H1 (cell line): ENCODE results near the gene NHS. TPM values are rescaled to one million over a fixed set of nuclear protein-coding genes. Genes with fewer than 3 reads are reported as not detected.

Experiments used
- CTCF ChIA-PET: fragments of 300-600 bp; sonication (Branson Sonifier 250); formaldehyde crosslinking; loops from one replicate; lab custom pipeline; 2021; ENCODE audit not compliant: partially characterized antibody; lab: Charles Lee
- POLR2A ChIA-PET: fragments of 300-600 bp; sonication (Branson Sonifier 250); formaldehyde crosslinking; loops from one replicate; lab custom pipeline; 2021; ENCODE audit warnings: inconsistent platforms; ENCODE audit not compliant: partially characterized antibody; lab: Charles Lee
- DNase-seq, 2 experiments: peaks; one replicate each; pipeline versions ENCODE4 v3.0.0 to v3.0.0-alpha.2; 2010 to 2022; ENCODE audit warnings: low spot score in 2 of 2, low read depth in 1 of 2, mixed read lengths in 1 of 2
- FAIRE-seq: peaks from 2 replicates; lab custom pipeline; 2011; peaks lifted over from hg19 to GRCh38; lab: Jason Lieb, UNC
- H2AFZ ChIP-seq: 2 replicates; pipeline ENCODE4 v1.8.1; 2012; ENCODE audit warnings: low read length, inconsistent platforms
- H2AK5ac ChIP-seq: 2 replicates; pipeline ENCODE4 v1.6.1; 2013; ENCODE audit warnings: low read depth, low read length
- H2BK120ac ChIP-seq: replicated peaks from 2 replicates; pipeline ENCODE3; 2013; ENCODE audit warnings: low read depth, low read length, inconsistent platforms
- H2BK12ac ChIP-seq: 2 replicates; pipeline ENCODE4 v1.6.1; 2013; ENCODE audit warnings: low read depth, low read length
- H2BK15ac ChIP-seq: 2 replicates; pipeline ENCODE4 v1.6.1; 2013; ENCODE audit warnings: low read length
- H2BK20ac ChIP-seq: 2 replicates; pipeline ENCODE4 v1.6.1; 2013; ENCODE audit warnings: low read length
- H2BK5ac ChIP-seq: 2 replicates; pipeline ENCODE4 v1.6.1; 2013; ENCODE audit warnings: low read depth, low read length
- H3K14ac ChIP-seq: 2 replicates; pipeline ENCODE4 v1.6.1; 2013; ENCODE audit warnings: inconsistent platforms; ENCODE audit not compliant: insufficient read length
- H3K18ac ChIP-seq: 2 replicates; pipeline ENCODE4 v1.6.1; 2013; ENCODE audit warnings: low read length; ENCODE audit errors: extremely low read depth
- H3K23ac ChIP-seq: 2 replicates; pipeline ENCODE4 v1.6.1; 2013; ENCODE audit warnings: inconsistent platforms; ENCODE audit not compliant: insufficient read length
- H3K23me2 ChIP-seq: 2 replicates; pipeline ENCODE4 v1.6.1; 2013; ENCODE audit warnings: low read depth, low read length
- H3K27ac ChIP-seq: 2 replicates; pipeline ENCODE4 v1.6.1; 2011; ENCODE audit warnings: low read depth, low read length, inconsistent platforms
- H3K27me3 ChIP-seq, 4 experiments: replicated peaks in 1 of 4; 1 replicate in 1 of 4; 2 replicates in 3 of 4; pipeline versions ENCODE4 v1.6.1 to v1.8.1; 2011 to 2013; ENCODE audit warnings: low read length in 3 of 4, mild to moderate bottlenecking in 3 of 4, inconsistent platforms in 2 of 4, mixed read lengths in 2 of 4, moderate library complexity in 1 of 4; ENCODE audit not compliant: control insufficient read depth in 3 of 4, insufficient read depth in 3 of 4; ENCODE audit errors: extremely low read depth in 1 of 4
- H3K36me3 ChIP-seq, 4 experiments: 2 replicates each; pipeline versions ENCODE4 v1.6.1 to v1.8.1; 2011 to 2013; ENCODE audit warnings: mild to moderate bottlenecking in 4 of 4, low read length in 3 of 4, moderate library complexity in 2 of 4, control low read depth in 1 of 4, inconsistent platforms in 1 of 4; ENCODE audit not compliant: insufficient read depth in 4 of 4, control insufficient read depth in 2 of 4
- H3K4ac ChIP-seq: replicated peaks from 2 replicates; pipeline ENCODE3; 2013; ENCODE audit warnings: low read length, low read depth, mixed read lengths, inconsistent platforms; ENCODE audit not compliant: insufficient read length
- H3K4me1 ChIP-seq, 4 experiments: replicated peaks in 1 of 4; 1 replicate in 1 of 4; 2 replicates in 3 of 4; pipeline versions ENCODE4 v1.6.1 to v1.8.1; 2011 to 2013; ENCODE audit warnings: low read length in 3 of 4, inconsistent platforms in 2 of 4, mixed read lengths in 1 of 4; ENCODE audit not compliant: insufficient read depth in 4 of 4, control insufficient read depth in 3 of 4
- H3K4me2 ChIP-seq, 2 experiments: 2 replicates each; pipeline versions ENCODE4 v1.6.1 to v1.8.1; 2011 to 2013; ENCODE audit warnings: low read depth in 2 of 2, low read length in 2 of 2, control low read depth in 1 of 2, inconsistent platforms in 1 of 2, mild to moderate bottlenecking in 1 of 2; ENCODE audit not compliant: insufficient read depth in 1 of 2
- H3K4me3 ChIP-seq, 4 experiments: fragments of 200-600, 300-600 bp in 1 of 4; sonication (generic), shearing (Covaris generic), sonication (Bioruptor Twin) in 1 of 4; 2 replicates each; pipeline versions ENCODE4 v1.5.1 to v1.8.1; 2011 to 2016; ENCODE audit warnings: low read length in 4 of 4, low read depth in 3 of 4, control low read depth in 2 of 4, inconsistent platforms in 2 of 4, mild to moderate bottlenecking in 2 of 4, mixed read lengths in 1 of 4, moderate library complexity in 1 of 4; ENCODE audit not compliant: insufficient read depth in 2 of 4; ENCODE audit errors: extremely low read depth in 1 of 4
- H3K56ac ChIP-seq: replicated peaks from 2 replicates; pipeline ENCODE3; 2013; ENCODE audit warnings: low read depth, mild to moderate bottlenecking, mixed read lengths, low read length, inconsistent platforms; ENCODE audit not compliant: insufficient read length
- H3K79me1 ChIP-seq: 2 replicates; pipeline ENCODE4 v1.6.1; 2013; ENCODE audit warnings: low read depth, low read length, control low read depth
- H3K79me2 ChIP-seq, 2 experiments: 2 replicates each; pipeline versions ENCODE4 v1.6.1 to v1.8.1; 2012 to 2013; ENCODE audit warnings: low read length in 2 of 2, mild to moderate bottlenecking in 2 of 2, inconsistent platforms in 1 of 2; ENCODE audit not compliant: insufficient read depth in 2 of 2, control insufficient read depth in 1 of 2
- H3K9ac ChIP-seq, 4 experiments: replicated peaks in 1 of 4; 1 replicate in 1 of 4; 2 replicates in 3 of 4; pipeline versions ENCODE4 v1.6.1 to v1.8.1; 2011 to 2013; ENCODE audit warnings: low read depth in 3 of 4, low read length in 3 of 4, control low read depth in 2 of 4, mild to moderate bottlenecking in 2 of 4, moderate library complexity in 2 of 4, inconsistent platforms in 1 of 4; ENCODE audit errors: extremely low read depth in 1 of 4
- H3K9me3 ChIP-seq, 2 experiments: 2 replicates each; pipeline versions ENCODE4 v1.6.1 to v1.8.1; 2012 to 2013; ENCODE audit warnings: mild to moderate bottlenecking in 2 of 2, moderate library complexity in 2 of 2, control low read depth in 1 of 2, inconsistent platforms in 1 of 2, low read depth in 1 of 2, low read length in 1 of 2, mixed read lengths in 1 of 2; ENCODE audit not compliant: insufficient read depth in 2 of 2
- H4K20me1 ChIP-seq, 2 experiments: replicated peaks in 1 of 2; 2 replicates each; pipeline versions ENCODE3 to v1.8.1; 2011 to 2013; ENCODE audit warnings: inconsistent platforms in 2 of 2, low read length in 2 of 2, mild to moderate bottlenecking in 1 of 2; ENCODE audit not compliant: insufficient read depth in 2 of 2, control insufficient read depth in 1 of 2
- H4K5ac ChIP-seq: 2 replicates; pipeline ENCODE4 v1.6.1; 2013; ENCODE audit warnings: low read length, low read depth, mixed read lengths, inconsistent platforms; ENCODE audit not compliant: insufficient read length
- H4K8ac ChIP-seq: 2 replicates; pipeline ENCODE4 v1.8.0; 2013; ENCODE audit warnings: mild to moderate bottlenecking, moderate library complexity, low read length, inconsistent platforms; ENCODE audit not compliant: insufficient read depth; ENCODE audit errors: extremely low read depth
- H4K91ac ChIP-seq: replicated peaks from 2 replicates; pipeline ENCODE3; 2013; ENCODE audit warnings: low read length, mixed read lengths, inconsistent platforms; ENCODE audit not compliant: insufficient read length
- SP4 ChIP-seq: IDR thresholded peaks from 2 replicates; pipeline ENCODE4 v1.6.1; 2012; ENCODE audit warnings: low read length, inconsistent platforms
- WGBS, 2 experiments: shearing (Covaris generic) in 1 of 2; methylation state at CpG; one replicate each; pipeline versions ENCODE4 v1.1.6 to v1.1.7; 2013 to 2015; ENCODE audit warnings: low lambda C conversion rate in 2 of 2, mixed read lengths in 2 of 2, inconsistent platforms in 1 of 2, low coverage in 1 of 2, missing lambda C conversion rate in 1 of 2; ENCODE audit not compliant: insufficient replicate concordance in 2 of 2, insufficient coverage in 1 of 2, insufficient read length in 1 of 2; ENCODE audit errors: extremely low coverage in 1 of 2, missing lambda C conversion rate in 1 of 2; 5-methylcytosine and 5-hydroxymethylcytosine counted together
- polyA plus RNA-seq, 7 experiments: library from polyadenylated mRNA; depleted of rRNA in 3 of 7; stranded (reverse) in 5 of 7; unstranded in 2 of 7; fragments of >200 nt in 5 of 7; fragments of 200-250 nt in 2 of 7; gene quantifications; 1 replicate in 5 of 7; 2 replicates in 1 of 7; 4 replicates in 1 of 7; pipeline versions ENCODE4 v1.2.1 to v1.2.3, GENCODE V29; 2011 to 2013; ENCODE audit warnings: missing spikeins in 2 of 7, mixed read lengths in 2 of 7
- total RNA-seq: library from RNA; stranded (reverse); fragmentation: NEBNext Ultra II Directional; extraction: Animal tissue kit (Norgen Biotek cat#: 25700); gene quantifications from 2 replicates; pipeline ENCODE4 v1.2.1, GENCODE V29; 2021

The NHS gene
- total and polyA plus RNA-seq, 2 of the 8 experiments (the other 6 are each of a cell fraction or from before 2014, with no cell fraction given): 2.2 to 6.7 TPM

DNA sequence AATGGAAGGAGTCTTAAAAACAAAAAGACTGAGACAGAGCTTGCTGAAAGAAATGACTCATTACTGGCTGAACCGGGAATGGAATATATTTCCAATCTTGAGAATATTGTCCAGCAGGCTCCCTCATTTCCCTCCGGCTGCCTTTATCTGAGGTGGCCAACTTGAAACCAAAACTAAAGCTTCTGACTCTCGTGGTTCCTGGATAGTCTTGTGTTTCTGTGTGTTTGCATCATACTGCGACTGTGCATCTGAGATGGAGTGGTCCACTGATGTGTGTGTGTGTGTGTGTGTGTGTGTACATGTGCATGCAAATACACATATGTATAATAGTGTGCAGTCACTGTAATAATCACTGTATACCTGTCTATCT lies 216.7 kb downstream of the NHS start:
- Histone ChIP-seq H2AK5ac (no peak overlapping the region), H2BK12ac (no peak overlapping the region), H3K79me1 (no peaks in the 10 kb centered on the region), H4K5ac (no peak overlapping the region), H3K4me2 (no peak overlapping the region), H3K4me3 (no peak overlapping the region), H3K18ac (no peak overlapping the region), H3K4me1 (no peaks in the 10 kb centered on the region; a peak in 1 of 7 replicates), H3K79me2 (no peaks in the 10 kb centered on the region), H3K23me2 (no peaks in the 10 kb centered on the region), H2BK120ac (no peak overlapping the region), H3K56ac (no peak overlapping the region), H4K20me1 (no peaks in the 10 kb centered on the region), H2BK20ac (no peak overlapping the region), H3K9me3 (no peaks in the 10 kb centered on the region), H2BK5ac (no peak overlapping the region), H4K91ac (no peak overlapping the region), H2BK15ac (no peak overlapping the region), H3K36me3 (no peaks in the 10 kb centered on the region), H3K23ac (no peak overlapping the region), H3K27ac (no peak overlapping the region), H3K14ac (no peak overlapping the region), H3K9ac (no peak overlapping the region), H3K4ac (no peak overlapping the region), H4K8ac (no peak overlapping the region), H2AFZ (no peak overlapping the region), H3K27me3 (no peaks in the 10 kb centered on the region)
- FAIRE-seq (no peak), DNase-seq (no peak)
- TF ChIP-seq SP4: no peak
- 87% methylated on average over 4 of the region's 4 CpGs; no CpG with 5 or more reads in 1 of the 2 experiments for WGBS, 2 experiments
- CTCF ChIA-PET: interaction anchor here (0.9 to 5.2 kb wide), 7 partner anchors 10 to 349 kb away, joined by 3 to 33 read pairs (median 4); no protein-coding TSS in a partner anchor
- POLR2A ChIA-PET: no interaction called here
